Activated CD4-positive, alpha-beta T cell treated with anti-CD3 and anti-CD28 coated beads for 4 hours (primary cell): ENCODE measurements around the gene FUT8.

ENCODE experiments used
- DNase-seq, 2 donors: peaks; one replicate each; pipeline ENCODE4 v3.0.0-alpha.2; 2020

Gene FUT8

DNA sequence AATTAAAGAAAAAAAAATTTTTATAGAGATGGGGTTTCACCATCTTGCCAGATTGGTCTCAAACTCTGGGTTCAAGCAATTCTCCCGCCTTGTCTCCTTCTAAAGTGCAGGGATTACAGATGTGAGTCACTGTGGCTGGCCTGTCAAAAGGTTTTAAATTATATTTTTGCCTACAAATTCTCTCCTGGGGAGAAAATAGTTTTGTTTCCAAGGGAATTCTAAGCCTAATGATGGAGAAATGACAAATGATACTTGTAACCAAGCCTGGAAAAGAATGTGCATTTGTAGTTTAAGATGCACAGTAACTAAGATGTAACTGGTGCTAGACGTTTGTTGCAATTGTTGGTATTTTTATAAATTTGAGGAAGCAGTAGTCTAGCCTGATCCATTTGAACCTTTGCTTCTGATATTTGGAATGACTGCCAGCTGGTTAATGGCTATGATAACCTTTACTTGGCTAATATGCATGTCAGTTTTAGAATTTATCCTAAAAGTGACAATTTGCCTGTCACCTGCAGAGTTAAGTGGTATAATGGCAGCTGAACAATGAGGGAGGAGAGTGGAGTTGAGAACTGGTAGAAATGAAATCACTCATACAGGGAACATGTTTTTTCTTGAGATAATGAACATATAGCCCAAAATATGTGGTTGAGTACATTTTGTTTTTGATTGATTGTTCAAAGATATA lies 148.0 kb downstream of the FUT8 start:
- DNase-seq = no peak

DNA sequence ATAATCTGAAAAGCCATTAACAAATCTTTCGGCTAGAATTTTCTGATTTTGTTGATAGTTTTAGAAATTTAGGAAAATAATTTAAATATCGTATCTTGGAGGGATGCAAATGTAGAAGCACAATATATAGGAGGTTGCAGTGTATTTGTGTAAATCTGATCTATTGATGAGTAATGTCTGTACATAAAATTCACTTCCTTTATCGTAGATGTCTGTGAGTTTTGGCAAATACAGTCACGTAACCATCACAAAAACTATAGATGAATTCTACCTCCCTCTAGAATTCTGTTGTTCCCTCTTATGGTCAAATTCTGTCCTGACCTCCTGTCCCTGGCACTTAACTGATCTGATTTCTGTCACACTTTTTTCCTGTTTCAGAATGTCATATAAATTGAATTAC lies 151.8 kb downstream of the FUT8 start:
- no peak for DNase-seq

DNA sequence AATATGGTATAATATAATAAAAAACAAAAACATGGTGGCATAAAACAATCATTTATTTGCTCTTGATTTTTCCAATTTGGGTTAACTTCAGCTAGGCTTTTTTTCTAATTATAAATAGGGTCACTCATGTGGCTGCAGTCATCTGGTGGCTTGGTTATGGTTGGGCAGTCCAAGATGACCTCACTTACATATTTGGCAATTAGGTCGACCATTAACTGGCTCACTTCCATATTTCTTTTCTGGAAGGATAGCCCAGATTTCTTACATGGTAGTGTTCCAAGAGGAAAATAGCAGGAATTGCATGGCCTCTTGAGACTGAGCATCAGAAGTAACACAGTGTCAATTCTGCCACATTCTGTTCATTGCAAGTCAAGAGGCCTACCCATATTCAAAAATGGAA lies 153.4 kb downstream of the FUT8 start:
- no peak for DNase-seq

DNA sequence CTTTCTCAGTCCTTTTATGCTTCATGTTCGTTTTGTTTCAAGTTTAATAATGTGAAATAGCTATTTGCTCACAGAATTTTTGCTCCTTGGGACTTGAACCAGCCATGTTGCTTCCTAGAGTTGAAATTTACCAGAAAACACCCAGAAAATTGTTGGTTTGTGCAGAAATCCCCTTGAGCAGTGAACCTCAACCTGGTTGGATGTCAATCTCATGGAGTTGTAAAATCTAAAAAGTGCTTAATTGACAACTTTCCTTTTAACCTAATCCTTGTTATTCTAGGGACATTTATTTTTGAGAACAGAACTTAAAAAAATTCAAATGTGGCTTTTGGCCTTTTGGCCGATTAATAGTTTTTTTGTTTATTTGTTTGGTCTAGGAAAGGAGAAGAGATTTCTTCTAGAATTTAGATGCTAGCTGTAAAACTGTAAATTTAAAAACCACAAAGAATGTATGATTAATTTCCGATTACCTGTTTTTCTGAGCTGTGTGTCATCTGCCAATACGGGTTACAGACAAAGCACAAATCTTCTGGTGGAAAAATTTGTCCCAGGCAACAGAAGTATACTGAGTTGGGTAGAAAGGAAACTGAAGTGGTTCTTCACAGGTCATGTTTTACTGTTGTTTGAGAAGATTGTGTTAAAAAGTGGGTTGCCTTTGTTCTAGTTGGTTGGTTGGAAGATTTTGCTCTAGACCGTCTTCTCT lies 154.4 kb downstream of the FUT8 start:
- peak in 1 of 2 donors; percentile 0 for DNase-seq

DNA sequence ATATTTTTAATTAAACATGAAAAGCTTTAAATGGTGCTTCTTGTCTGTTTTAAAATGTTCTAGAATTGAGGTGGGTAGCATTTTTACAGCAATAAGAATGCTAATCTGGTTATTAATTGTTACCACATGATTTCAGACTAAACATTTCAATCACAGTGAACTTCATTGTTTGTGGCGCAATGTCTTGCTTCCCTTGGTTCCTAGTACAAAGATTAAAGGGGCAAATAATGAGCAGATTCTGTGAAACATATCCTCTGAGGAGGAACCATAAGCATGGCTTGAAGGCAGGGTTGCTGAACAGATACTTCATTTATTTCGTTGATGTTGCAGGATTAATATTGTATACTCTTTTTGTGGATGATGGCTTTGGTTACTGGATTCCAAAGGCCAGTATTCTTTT lies 162.1 kb downstream of the FUT8 start:
- DNase-seq = no peak

DNA sequence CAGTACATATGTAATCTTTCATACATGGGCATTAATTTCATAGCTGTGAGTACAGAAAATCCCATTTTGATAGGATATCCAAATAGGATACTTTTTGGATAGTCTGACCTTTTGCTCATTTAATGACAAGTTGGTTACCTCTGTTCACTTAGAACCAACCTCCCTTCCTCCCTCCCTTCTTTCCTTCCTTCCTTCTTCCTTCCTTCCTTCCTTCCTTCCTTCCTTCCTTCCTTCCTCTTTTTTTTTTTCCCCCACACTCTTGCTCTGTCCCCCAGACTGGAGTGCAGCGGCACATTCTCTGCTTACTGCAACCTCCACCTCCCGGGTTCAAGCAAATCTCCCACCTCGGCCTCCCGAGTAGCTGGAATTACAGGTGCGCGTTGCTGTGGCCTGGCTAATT lies 162.9 kb downstream of the FUT8 start:
- no peak for DNase-seq

DNA sequence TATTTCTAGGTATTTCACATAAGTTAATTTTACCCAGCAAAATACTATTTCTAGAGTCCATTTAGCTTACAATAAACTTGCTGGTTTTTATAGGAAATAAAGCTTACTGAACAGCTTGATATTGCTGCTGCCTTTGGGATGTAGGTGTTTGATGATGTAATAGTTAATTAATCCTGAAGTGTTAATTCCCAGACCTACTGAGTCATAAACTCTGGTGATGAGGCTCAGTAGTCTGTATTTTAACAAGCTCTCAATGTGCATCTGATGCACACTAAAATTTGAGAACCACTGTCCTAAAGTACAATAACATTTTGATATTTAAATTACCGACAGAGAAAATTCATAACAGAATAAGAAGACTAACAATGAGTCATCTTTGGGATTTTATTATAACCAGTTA lies 168.4 kb downstream of the FUT8 start:
- DNase-seq = no peak

DNA sequence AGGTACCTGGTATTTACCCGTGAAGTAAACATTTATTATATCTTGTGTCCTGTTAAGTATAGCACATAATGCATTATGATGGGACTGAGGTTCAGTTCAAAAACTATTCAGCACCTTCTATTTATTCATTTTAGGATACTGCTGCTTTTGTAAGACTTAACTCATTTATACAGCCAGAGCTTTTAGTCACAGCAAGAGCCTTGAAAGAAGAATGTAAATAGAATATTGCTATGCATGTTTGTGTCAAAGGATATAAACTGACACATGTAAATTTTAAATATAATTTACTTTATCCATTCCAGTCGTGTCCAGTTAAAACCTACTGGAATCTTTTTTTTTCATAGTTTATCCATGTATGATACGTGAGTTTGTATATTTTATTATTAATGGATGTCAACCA lies 168.8 kb downstream of the FUT8 start:
- DNase-seq = no peak

DNA sequence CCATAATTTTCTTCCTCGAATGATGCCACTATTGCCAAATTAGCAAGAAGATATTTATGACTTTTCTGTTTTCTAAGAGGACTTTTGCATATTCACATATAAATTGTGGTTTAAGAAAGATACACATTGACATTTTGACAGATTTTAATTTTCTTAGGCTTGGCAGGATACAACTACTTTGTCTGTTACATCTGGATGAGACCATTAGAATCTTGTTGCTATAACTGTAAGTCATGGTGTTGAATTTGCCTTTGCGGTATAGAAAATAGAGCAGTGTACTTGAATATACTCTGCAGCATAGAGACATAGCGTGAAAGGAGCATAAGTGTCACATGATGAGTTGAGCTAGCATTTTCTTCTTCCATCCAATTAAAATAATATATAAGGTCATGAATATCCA lies 169.3 kb downstream of the FUT8 start:
- DNase-seq = no peak

DNA sequence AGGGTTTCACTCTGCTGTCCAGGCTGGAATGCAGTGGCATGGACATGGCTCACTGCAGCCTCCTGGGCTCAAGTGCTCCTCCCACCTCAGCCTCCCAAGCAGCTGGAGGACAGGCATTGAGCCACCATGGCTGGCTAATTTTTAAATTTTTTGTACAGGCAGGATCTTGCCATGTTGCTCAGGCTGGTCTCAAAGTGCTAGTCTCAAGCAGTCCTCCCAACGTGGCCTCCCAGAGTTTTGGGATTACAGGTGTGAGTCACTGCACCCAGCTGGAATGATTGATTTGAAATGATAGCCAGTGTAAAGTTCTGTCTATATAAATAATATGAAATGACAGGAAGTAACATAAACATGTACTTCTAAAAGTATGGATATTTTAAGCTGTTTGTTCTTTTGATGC lies 172.7 kb downstream of the FUT8 start:
- DNase-seq = no peak

DNA sequence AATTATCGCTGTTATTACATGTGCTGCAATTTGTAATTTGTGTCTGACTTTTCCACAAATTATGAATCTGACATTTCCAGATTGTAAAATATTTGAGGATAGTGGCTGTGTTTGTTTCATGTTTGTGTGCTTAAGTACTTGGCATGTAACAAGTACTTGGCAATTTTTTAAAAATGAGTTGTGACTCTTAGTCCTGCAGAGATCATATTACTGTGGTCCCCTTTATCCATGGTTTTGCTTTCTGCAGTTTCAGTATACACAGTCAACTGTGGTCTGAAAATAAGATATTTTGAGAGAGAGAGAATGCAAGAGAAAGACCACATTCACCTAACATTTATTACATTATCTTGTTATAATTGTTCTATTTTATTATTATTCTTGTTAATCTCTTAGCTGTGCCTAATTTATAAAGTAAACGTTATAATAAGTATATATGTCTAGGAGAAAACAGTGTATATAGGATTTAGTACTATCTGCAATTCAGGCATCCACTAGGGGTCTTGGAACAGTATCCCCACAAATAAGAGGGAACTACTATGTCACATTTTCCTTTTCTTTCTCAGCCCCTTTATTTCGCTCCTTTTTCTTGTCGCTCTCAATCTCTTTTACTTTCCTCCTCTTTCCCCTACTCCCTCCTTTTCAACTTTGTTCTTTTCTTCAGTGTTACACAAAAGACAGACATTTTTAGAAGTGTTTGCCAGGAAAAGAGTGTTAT lies 176.1 kb downstream of the FUT8 start:
- no peak for DNase-seq

DNA sequence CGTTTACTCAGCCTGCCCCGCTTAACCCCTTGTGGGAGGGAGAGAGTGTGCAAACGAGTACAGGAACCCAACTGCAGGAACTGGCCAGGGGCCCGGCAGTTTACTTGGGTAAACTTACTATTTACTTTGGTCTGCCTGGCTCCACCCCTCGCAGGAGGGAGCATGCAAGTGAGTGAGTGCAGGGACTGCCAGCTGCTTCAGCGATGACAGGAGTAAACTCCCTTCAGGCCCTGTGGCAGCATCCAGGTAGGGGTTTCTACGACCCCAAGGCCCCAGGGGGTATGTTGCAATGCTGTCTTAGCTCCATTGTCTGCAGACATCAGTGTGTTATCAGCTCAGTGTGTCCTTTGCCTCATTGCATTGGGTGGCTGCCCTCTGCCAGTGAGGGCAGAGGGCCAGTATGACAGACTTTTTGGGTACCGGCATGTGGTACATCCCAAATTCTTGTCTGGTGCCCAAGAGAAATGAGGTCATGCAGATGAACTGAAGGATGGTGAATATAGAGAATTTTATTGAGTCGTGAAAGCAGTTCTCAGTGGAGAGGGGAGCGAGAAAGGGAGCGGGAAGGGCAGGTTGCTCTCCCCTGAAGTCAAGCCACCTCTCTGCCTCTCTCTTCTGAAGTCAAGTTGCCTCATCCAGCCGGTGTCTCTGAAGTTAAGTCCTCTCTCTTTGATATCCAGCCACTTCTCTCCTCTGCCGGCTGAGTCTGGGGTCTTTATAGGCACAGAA lies 181.8 kb downstream of the FUT8 start:
- DNase-seq = no peak

DNA sequence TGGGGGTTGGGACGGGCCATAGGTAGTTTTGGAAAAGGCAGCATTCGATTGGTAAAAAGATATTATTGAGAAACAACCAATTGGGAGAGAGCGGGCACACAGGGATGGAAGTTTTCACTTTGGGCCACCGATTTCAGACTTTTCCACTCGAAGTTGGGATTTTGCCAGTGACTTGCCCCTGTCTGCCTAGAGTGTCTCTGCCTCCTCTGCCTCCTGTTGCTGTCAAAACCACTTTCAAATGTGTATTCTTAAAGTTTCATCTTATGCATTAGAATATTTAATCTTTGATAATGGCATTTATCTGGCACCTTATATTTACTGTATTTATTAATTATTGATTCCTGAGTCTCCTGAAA lies 182.3 kb downstream of the FUT8 start:
- no peak for DNase-seq

DNA sequence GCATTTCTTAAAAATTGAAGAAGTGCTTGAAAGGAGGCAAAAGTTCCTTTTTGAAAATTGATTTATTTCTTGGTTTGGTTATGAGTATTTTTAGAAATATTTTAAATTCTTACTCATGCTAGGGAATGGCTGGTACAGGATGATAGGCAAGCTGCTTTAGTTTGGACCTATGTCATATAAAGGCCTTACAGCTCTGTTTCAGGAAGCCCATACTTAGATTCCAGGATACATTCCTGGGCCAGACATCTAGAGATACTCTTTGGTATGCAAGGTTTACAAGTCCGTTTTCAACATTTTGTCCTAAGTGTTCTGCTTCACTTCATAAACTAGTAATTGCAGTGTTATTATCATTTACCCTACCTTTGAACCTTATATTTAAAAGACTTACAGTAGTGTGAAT lies 186.8 kb downstream of the FUT8 start:
- DNase-seq = no peak

DNA sequence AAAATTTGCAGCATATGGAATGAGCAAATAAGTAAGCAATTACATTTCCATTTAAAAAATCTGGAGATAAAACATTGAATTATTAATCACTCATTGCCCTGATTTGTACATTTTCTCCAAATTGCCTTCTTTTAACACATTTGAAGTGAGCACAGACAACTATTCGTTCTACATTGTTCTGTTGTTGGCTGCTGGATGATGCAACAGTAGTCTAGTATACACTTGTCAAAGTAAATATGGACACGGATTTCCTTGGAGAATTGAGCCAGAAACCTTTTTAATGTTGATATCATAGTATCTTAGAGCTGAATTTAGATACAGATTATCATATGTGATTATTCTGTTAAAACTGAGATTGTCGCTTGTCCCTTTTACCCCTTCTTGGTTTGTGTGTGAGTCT lies 188.2 kb downstream of the FUT8 start:
- no peak for DNase-seq

DNA sequence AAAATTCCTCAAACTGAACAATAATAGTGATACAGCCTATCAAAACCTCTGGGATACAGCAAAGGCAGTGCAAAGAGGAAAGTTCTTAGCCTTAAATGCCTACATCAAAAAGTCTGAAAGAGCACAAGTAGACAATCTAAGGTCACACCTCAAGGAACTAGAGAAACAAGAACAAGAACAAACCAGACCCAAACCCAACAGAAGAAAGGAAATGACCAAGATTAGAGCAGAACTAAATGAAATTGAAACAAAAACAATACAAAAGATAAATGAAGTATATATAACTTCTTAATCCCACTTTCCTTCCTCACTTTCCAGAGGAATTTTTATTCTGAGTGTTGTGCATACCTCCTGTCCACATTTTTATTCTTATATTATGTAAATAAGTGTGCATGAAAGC lies 192.0 kb downstream of the FUT8 start:
- DNase-seq = no peak

DNA sequence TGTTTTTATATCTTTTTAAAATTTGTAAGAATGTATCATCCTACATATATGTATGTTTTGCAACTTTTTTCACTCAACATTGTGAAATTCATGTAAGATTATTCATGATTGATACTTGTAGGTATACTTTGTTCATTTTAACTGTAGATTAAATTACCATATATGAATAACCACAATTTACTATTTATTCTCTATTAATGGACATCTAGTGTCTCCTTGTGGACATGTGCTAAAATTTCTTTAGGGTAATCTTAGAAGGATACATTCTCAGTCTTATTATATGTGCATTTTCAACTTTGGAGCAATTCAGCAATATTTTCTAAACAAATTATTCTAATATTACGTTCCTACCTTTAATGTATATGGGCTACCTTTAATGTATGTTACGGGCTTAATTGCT lies 192.4 kb downstream of the FUT8 start:
- DNase-seq = no peak

DNA sequence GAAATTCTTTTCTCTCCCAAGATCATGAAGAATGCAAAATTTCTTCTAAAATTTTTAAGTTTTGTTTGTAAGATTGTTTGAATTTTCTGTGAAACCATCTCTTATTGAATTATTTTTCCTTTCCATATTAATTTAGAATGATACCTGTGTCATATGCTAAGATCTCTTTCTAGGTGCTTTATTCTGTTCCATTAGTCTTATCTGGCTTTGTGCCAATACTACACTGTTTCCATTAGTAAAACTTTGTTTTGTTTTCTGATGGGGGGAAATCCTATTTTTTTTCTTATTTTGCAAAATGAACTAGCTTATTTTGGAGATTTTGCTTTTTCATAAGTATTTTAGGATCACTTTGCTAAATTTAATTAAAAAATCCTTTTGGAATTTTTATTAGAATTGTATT lies 193.9 kb downstream of the FUT8 start:
- no peak for DNase-seq

DNA sequence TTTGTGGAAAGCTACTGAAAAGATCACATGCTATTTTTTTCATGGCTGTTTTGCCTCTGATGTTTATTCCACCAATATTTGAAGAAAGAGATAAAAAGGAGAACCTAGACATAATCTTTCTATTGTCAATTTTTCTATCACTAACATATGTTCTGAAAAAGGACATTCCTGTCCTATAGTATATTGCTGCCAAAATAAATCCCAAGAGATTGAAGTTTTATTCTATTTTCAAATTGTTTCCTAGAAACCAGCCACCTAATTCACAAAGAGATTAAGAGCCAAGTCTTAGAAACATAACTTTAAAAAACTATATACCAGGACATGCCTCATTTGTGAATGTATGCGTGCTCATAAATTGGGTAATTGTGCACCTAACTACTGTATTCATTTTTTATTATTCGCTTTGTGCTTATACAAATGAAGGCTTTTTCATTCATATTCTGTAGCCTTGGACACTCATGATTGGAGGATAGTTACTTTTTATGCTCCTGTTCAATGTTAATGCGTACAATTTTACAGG lies 200.7 kb downstream of the FUT8 start:
- no peak for DNase-seq

DNA sequence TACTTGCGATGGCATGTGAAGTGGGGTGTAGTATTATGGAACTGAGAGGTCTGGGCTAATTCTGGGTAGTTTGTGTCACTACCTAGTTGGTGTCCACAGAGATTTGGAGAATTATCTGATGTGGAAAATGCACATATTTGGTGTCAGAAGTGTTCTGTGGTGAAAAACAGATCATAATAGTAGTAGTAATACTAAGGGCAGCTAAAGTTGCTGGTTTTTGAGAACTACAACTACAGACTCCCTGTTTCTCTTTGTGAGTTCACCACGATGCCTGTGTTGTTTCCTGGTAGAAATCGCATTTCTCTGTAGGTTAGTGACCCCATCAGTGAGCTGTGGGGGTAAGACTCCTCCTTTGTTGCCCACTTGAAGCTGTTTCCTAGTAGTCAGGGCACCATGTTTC lies 206.5 kb downstream of the FUT8 start:
- no peak for DNase-seq

DNA sequence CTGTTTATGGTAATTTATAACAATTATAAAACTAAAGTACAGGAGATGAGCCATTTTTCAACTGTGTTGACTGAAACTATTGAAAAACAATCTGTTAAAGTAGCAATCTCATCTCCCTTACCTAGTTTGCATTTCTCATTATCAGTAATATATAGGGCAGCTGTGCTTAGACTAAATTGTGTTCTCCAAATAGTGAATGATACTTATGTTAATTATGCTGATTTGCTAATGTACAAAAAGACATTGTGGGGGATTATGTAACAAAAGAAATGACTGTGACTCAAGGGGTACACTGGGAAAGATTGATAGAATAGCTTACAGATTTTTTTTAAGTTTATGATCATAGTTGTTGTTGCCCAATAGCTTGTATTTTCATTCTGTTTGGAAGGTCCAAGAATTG lies 207.7 kb downstream of the FUT8 start:
- DNase-seq = no peak

DNA sequence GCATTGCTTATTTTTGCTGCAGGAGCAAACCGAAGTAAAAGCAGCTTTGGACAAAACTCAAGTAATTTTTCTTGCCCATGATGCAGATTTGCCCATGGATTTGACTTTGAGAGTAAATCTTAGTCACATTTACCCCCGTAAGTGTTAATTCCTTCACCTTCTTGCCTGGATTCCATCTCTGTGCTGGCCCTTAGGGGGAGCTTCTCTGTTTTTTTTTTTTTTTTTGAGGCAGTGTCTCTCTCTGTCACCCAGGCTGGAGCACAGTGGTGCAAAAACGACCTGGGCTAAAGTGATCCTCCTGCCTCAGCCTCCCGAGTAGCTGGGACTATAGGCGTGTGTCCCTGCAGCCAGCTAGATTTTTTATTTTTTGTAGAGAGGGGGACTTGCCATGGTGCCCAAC lies 210.2 kb downstream of the FUT8 start:
- DNase-seq = no peak

DNA sequence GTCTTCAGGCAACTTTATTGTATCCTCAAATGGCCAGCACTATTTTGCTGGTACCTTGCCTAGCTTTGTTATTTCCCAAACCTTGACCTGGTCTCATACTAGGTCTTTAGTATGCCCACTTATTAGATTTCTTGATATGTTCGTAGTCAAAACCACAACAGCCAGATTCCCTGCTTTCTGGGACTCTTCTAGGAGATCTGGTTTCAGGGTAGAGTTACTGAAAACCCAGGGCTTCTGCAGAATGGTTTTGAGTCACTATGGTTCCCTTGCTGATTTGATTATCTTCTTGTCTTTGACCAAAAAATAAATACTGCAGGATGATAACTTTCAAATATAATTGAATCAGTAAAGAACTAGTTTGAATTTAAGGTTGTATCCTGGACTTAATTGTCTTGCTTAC lies 211.2 kb downstream of the FUT8 start:
- no peak for DNase-seq

DNA sequence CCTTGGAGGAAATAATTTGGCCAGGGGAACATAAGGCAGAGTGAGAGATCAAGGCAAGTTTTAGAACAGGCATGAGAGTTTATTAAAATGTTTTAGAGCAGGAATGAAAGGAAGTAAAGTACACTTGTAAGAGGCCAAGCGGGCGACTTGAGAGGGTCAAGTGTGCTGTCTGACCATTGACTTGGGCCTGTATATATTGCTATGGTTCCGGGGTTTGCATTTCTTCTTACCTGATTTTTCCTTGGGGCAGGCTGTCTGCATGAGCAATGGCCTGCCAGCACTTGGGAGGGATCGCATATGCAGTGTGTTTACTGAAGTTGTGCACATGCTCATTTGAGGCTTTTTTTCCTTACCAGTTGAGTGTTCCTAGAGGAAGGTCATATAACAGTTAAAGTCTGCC lies 214.8 kb downstream of the FUT8 start:
- DNase-seq = no peak
